VCaP (cell line): ENCODE measurements around the gene LBX2.
A peak's percentile ranks its signal among the peaks of the same experiment; 100 is the strongest.

Experiments
- H3K27ac ChIP-seq: fragments of 450-650 bp; 2 replicates; pipeline ENCODE4 v1.5.1; 2017
- CTCF ChIP-seq: fragments of 450-650 bp; conservative IDR thresholded peaks from 2 replicates; pipeline ENCODE4 v1.5.1; 2017; ENCODE audit warnings: mild to moderate bottlenecking, moderate library complexity

Gene LBX2

DNA sequence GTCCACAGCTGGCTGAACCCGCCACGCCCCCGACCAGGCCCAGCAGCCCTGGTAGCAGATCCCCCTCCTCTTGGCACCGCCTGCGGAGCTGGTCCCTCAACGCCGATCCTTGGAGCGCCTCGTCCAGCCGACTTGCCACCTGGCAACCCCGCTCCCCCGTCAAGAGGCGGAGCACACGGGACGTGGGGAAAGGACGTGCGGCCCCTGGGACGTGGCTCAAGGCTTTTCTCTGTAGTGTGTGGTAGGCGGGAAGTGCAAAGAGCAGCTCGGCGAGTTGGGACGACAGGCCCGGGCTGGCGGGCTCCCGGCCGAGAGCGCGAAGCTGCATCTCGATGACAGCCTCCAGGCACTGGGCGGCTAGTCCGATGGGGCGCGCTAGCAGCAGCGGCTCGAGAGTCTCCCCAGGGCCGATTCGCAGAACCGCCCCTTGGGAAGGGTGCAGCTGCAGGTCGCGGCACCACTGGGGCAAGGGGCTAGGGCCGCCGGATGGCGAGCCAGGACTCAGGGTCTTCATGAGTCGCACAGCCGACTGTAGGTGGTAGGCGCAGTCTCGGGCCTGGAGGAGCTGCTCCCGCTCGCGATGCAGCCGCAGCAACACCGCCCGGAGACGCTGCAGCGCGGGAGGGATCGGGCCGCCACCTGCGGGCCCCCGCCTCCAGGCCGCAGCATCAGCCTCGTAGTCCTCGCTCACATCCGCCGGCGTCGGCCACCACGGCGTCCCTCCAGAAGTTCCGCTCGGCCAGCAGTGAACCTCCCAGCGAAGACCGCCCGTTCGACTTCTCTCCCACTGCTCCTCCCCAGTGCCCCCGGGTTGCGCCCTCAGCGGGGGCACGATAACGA, 17.2 kb downstream of the LBX2 start:
- peak overlapping the region; percentile 86 for H3K27ac ChIP-seq

GRCh38 chr2:74481431-74481830, 18.0 kb downstream of the LBX2 start:
- no peak for TF ChIP-seq CTCF
- H3K27ac ChIP-seq: peak overlapping the region; percentile 86

More for the DNA sequence above, 17.2 kb downstream of the LBX2 start:
- TF ChIP-seq CTCF: no peak

DNA sequence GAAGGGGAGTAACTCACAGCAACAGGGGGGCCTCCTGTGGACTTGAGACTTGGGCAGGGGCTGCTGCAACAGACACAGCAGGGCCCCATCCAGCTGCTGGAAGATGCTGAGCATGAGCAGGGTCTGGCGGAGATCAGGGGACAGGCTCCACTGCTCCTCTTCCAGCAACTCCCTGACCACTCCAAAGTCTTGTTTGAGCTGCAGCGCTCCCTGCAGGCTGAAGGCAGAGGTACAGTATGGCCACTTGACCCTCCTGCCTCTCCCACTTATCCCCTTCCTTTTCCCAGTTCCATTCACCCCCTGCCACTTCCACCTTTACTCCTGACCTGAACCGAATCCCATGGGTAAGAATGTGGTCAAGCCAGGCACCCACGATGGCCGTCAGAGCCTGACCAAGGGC, 24.5 kb downstream of the LBX2 start:
- TF ChIP-seq CTCF: no peak
- H3K27ac ChIP-seq: no peak overlapping the region

GRCh38 chr2:74474481-74474880, 24.9 kb downstream of the LBX2 start:
- TF ChIP-seq CTCF: no peak
- no peak overlapping the region for H3K27ac ChIP-seq

- peak overlapping the region; percentile 97 for H3K27ac ChIP-seq
- no peak for TF ChIP-seq CTCF
Measured at GRCh38 chr2:74472945-74473258, 26.5 kb downstream of the LBX2 start.

- no peak for TF ChIP-seq CTCF
- H3K27ac ChIP-seq: peak within 1 kb of the TSS; percentile 97
Measured at GRCh38 chr2:74472086-74472944, 27.1 kb downstream of the LBX2 start, which contains the start of gene MRPL53. TSS of gene MRPL53 (minus strand) at chr2:74472680. CDS start at chr2:74472660, 20 bp downstream.

DNA sequence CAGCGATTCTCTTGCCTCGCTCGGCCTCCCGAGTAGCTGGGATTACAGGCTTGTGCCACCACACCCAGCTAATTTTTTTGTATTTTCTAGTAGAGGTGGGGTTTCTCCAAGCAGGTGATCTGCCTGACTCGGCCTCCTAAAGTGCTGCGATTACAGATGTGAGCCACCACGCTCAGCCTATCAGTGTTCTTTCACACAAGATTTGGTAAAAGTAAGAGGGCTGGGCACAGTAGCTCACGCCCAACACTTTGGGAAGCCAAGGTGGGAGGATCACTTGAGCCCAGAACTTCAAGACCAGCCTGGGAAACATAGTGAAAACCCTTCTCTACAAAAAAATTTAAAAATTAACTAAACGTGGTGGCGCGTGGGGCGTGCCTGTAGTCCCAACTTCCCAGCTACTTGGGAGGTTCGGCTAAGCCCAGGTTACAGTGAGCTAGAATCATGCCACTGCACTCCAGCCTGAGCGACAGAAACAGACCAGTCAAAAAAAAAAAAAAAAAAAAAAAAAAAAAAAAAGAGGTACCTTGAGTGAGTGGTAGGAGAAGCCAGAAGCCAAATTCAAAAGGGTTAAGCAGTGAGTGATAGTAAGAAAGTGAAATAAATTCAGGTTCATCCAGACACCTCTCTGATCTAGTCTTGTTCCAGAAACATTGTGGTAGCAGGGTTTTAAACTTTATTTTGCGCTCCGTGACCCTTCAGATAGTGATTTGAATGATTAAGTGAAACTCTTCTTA, 27.9 kb downstream of the LBX2 start:
- TF ChIP-seq CTCF: no peak
- peak overlapping the region; percentile 97 for H3K27ac ChIP-seq

GRCh38 chr2:74470742-74471141, 28.7 kb downstream of the LBX2 start:
- H3K27ac ChIP-seq: peak overlapping the region; percentile 97
